ENCODE results near the gene EEPD1.

EEPD1 gene

DNA sequence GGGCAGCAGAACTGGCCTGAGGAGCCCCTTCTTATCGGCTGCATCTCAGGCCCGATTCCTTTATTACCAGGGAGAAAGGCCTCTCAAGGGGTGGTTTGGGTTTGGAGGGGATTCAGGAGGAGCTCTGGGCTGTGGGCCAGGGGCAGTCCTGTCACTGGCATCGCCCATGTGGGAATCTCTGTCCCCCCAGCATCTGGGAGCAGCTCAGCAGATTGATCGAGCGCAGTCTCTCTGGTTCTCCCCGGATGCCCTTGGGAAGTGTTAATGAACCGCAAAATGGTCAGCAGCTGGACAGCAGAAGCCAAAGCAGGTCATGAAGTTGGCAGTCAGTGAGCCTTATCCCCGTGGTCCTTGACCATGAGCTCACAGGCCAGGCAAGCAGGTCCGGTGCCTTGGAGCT lies 132.2 kb downstream of the EEPD1 start (continued):
- TF ChIP-seq BACH2 (CRISPR knock-in tag; IDR thresholded peaks at IDR 0.05; ENCODE audit: borderline replicate concordance) (no peak), CSDC2 (CRISPR knock-in tag; IDR thresholded peaks at IDR 0.05) (no peak), TOX (CRISPR knock-in tag; IDR thresholded peaks at IDR 0.05; ENCODE audit: borderline replicate concordance) (no peak)
- TF ChIP-seq, protein P1, sequence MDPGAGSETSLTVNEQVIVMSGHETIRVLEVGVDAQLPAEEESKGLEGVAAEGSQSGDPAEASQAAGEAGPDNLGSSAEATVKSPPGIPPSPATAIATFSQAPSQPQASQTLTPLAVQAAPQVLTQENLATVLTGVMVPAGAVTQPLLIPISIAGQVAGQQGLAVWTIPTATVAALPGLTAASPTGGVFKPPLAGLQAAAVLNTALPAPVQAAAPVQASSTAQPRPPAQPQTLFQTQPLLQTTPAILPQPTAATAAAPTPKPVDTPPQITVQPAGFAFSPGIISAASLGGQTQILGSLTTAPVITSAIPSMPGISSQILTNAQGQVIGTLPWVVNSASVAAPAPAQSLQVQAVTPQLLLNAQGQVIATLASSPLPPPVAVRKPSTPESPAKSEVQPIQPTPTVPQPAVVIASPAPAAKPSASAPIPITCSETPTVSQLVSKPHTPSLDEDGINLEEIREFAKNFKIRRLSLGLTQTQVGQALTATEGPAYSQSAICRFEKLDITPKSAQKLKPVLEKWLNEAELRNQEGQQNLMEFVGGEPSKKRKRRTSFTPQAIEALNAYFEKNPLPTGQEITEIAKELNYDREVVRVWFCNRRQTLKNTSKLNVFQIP (CRISPR knock-in tag; IDR thresholded peaks at IDR 0.05; ENCODE audit: borderline replicate concordance, low read depth), result no peak

DNA sequence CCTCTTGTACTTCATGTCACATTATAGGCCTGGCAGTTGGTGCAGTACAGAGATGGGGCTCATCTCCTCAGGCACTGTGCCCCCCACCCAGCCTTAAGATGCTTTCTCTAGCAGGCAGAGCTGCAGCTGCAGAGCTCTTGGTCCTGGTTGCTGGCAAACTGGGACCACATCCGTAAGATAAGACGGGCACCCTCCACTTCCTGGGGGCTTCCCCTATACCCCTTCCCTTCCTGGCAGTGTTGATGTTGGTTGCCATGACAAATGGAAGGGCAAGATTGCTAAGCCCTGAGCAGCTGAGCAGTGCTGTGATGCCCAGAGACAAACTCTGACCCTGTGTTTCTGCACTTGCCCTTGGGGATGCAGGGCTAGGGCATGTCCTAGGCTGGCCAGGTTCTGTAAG lies 133.2 kb downstream of the EEPD1 start:
- no peak for ATAC-seq
- TF ChIP-seq RARB (CRISPR knock-in tag; IDR thresholded peaks at IDR 0.05) (no peak), ZNF70 (CRISPR knock-in tag; IDR thresholded peaks at IDR 0.05) (no peak), ZC3H10 (CRISPR knock-in tag; IDR thresholded peaks at IDR 0.05) (no peak), ESRRG (CRISPR knock-in tag; IDR thresholded peaks at IDR 0.05) (no peak), TOX (CRISPR knock-in tag; IDR thresholded peaks at IDR 0.05; ENCODE audit: borderline replicate concordance) (no peak), ISL1 (CRISPR knock-in tag; IDR thresholded peaks at IDR 0.05) (no peak), PPARA (CRISPR knock-in tag; IDR thresholded peaks at IDR 0.05; ENCODE audit: borderline replicate concordance) (no peak), ZFP3 (CRISPR knock-in tag; IDR thresholded peaks at IDR 0.05) (no peak), OSR1 (CRISPR knock-in tag; IDR thresholded peaks at IDR 0.05) (no peak), ARNTL (CRISPR knock-in tag; IDR thresholded peaks at IDR 0.05; ENCODE audit: borderline replicate concordance, low read depth) (no peak), CSDC2 (CRISPR knock-in tag; IDR thresholded peaks at IDR 0.05) (no peak), SNAI2 (CRISPR knock-in tag; IDR thresholded peaks at IDR 0.05) (no peak), ZNF565 (CRISPR knock-in tag; conservative IDR thresholded peaks at IDR 0.05; ENCODE audit: low read depth) (no peak), BACH2 (CRISPR knock-in tag; IDR thresholded peaks at IDR 0.05; ENCODE audit: borderline replicate concordance) (no peak), GLIS3 (CRISPR knock-in tag; IDR thresholded peaks at IDR 0.05) (no peak), ZFP30 (CRISPR knock-in tag; IDR thresholded peaks at IDR 0.05) (no peak)
- TF ChIP-seq, protein P2, sequence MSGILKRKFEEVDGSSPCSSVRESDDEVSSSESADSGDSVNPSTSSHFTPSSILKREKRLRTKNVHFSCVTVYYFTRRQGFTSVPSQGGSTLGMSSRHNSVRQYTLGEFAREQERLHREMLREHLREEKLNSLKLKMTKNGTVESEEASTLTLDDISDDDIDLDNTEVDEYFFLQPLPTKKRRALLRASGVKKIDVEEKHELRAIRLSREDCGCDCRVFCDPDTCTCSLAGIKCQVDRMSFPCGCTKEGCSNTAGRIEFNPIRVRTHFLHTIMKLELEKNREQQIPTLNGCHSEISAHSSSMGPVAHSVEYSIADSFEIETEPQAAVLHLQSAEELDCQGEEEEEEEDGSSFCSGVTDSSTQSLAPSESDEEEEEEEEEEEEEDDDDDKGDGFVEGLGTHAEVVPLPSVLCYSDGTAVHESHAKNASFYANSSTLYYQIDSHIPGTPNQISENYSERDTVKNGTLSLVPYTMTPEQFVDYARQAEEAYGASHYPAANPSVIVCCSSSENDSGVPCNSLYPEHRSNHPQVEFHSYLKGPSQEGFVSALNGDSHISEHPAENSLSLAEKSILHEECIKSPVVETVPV (CRISPR knock-in tag; IDR thresholded peaks at IDR 0.05), result no peak
- TF ChIP-seq, protein P3, sequence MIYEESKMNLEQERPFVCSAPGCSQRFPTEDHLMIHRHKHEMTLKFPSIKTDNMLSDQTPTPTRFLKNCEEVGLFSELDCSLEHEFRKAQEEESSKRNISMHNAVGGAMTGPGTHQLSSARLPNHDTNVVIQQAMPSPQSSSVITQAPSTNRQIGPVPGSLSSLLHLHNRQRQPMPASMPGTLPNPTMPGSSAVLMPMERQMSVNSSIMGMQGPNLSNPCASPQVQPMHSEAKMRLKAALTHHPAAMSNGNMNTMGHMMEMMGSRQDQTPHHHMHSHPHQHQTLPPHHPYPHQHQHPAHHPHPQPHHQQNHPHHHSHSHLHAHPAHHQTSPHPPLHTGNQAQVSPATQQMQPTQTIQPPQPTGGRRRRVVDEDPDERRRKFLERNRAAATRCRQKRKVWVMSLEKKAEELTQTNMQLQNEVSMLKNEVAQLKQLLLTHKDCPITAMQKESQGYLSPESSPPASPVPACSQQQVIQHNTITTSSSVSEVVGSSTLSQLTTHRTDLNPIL (CRISPR knock-in tag; IDR thresholded peaks at IDR 0.05; ENCODE audit: low read depth), result no peak
- TF ChIP-seq, protein P1 (CRISPR knock-in tag; IDR thresholded peaks at IDR 0.05; ENCODE audit: borderline replicate concordance, low read depth), result no peak
- TF ChIP-seq, protein P4, sequence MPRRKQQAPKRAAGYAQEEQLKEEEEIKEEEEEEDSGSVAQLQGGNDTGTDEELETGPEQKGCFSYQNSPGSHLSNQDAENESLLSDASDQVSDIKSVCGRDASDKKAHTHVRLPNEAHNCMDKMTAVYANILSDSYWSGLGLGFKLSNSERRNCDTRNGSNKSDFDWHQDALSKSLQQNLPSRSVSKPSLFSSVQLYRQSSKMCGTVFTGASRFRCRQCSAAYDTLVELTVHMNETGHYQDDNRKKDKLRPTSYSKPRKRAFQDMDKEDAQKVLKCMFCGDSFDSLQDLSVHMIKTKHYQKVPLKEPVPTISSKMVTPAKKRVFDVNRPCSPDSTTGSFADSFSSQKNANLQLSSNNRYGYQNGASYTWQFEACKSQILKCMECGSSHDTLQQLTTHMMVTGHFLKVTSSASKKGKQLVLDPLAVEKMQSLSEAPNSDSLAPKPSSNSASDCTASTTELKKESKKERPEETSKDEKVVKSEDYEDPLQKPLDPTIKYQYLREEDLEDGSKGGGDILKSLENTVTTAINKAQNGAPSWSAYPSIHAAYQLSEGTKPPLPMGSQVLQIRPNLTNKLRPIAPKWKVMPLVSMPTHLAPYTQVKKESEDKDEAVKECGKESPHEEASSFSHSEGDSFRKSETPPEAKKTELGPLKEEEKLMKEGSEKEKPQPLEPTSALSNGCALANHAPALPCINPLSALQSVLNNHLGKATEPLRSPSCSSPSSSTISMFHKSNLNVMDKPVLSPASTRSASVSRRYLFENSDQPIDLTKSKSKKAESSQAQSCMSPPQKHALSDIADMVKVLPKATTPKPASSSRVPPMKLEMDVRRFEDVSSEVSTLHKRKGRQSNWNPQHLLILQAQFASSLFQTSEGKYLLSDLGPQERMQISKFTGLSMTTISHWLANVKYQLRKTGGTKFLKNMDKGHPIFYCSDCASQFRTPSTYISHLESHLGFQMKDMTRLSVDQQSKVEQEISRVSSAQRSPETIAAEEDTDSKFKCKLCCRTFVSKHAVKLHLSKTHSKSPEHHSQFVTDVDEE (CRISPR knock-in tag; IDR thresholded peaks at IDR 0.05), result no peak

DNA sequence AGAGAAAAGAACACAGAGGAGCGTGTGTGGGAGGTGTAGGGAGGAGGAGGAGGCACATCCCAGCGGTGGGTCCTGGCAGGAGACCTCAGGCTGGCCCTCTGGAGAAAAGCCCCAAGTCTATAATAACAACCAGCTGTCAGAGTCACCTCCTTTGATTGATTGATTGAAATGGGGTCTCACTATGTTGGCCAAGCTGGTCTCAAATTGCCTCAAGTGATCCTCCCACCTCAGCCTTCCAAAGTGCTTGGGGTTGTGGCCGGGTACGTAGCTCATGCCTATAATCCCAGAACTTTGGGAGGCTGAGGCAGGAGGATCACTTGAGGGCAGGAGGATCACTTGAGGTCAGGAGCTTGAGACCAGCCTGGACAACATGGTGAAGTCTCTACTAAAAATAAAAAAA lies 133.6 kb downstream of the EEPD1 start:
- ATAC-seq, result no peak
- TF ChIP-seq GLIS3 (CRISPR knock-in tag; IDR thresholded peaks at IDR 0.05) (no peak), ZFP3 (CRISPR knock-in tag; IDR thresholded peaks at IDR 0.05) (no peak), ZNF565 (CRISPR knock-in tag; conservative IDR thresholded peaks at IDR 0.05; ENCODE audit: low read depth) (no peak), TOX (CRISPR knock-in tag; IDR thresholded peaks at IDR 0.05; ENCODE audit: borderline replicate concordance) (no peak), PPARA (CRISPR knock-in tag; IDR thresholded peaks at IDR 0.05; ENCODE audit: borderline replicate concordance) (no peak), ZFP30 (CRISPR knock-in tag; IDR thresholded peaks at IDR 0.05) (no peak), SNAI2 (CRISPR knock-in tag; IDR thresholded peaks at IDR 0.05) (no peak), RARB (CRISPR knock-in tag; IDR thresholded peaks at IDR 0.05) (no peak), ZC3H10 (CRISPR knock-in tag; IDR thresholded peaks at IDR 0.05) (no peak)
- TF ChIP-seq, protein P2 (CRISPR knock-in tag; IDR thresholded peaks at IDR 0.05), result no peak
- TF ChIP-seq, protein P3 (CRISPR knock-in tag; IDR thresholded peaks at IDR 0.05; ENCODE audit: low read depth), result no peak

All from SK-N-SH treated with all-trans-retinoic acid at 6 μM for 48 hours (cell line).